Measurements from ENCODE around the gene DEPDC7.

GRCh38 chr11:33027233-33027632 lies 11.6 kb downstream of the DEPDC7 start:
- TF ChIP-seq SMAD3 (CRISPR knock-in tag; IDR thresholded peaks at IDR 0.05; ENCODE audit: borderline replicate concordance) (no peak), CTCF (IDR thresholded peaks at IDR 0.05) (no peak), TEAD1 (CRISPR knock-in tag; IDR thresholded peaks at IDR 0.05) (no peak), TEAD4 (CRISPR knock-in tag; IDR thresholded peaks at IDR 0.05) (no peak), GABPB1 (CRISPR knock-in tag; IDR thresholded peaks at IDR 0.05) (no peak), AR (CRISPR knock-in tag; IDR thresholded peaks at IDR 0.05) (no peak)
- TF ChIP-seq, protein P1, sequence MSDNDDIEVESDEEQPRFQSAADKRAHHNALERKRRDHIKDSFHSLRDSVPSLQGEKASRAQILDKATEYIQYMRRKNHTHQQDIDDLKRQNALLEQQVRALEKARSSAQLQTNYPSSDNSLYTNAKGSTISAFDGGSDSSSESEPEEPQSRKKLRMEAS (CRISPR knock-in tag; IDR thresholded peaks at IDR 0.05), result no peak
- TF ChIP-seq, protein P2, sequence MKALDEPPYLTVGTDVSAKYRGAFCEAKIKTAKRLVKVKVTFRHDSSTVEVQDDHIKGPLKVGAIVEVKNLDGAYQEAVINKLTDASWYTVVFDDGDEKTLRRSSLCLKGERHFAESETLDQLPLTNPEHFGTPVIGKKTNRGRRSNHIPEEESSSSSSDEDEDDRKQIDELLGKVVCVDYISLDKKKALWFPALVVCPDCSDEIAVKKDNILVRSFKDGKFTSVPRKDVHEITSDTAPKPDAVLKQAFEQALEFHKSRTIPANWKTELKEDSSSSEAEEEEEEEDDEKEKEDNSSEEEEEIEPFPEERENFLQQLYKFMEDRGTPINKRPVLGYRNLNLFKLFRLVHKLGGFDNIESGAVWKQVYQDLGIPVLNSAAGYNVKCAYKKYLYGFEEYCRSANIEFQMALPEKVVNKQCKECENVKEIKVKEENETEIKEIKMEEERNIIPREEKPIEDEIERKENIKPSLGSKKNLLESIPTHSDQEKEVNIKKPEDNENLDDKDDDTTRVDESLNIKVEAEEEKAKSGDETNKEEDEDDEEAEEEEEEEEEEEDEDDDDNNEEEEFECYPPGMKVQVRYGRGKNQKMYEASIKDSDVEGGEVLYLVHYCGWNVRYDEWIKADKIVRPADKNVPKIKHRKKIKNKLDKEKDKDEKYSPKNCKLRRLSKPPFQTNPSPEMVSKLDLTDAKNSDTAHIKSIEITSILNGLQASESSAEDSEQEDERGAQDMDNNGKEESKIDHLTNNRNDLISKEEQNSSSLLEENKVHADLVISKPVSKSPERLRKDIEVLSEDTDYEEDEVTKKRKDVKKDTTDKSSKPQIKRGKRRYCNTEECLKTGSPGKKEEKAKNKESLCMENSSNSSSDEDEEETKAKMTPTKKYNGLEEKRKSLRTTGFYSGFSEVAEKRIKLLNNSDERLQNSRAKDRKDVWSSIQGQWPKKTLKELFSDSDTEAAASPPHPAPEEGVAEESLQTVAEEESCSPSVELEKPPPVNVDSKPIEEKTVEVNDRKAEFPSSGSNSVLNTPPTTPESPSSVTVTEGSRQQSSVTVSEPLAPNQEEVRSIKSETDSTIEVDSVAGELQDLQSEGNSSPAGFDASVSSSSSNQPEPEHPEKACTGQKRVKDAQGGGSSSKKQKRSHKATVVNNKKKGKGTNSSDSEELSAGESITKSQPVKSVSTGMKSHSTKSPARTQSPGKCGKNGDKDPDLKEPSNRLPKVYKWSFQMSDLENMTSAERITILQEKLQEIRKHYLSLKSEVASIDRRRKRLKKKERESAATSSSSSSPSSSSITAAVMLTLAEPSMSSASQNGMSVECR (CRISPR knock-in tag; IDR thresholded peaks at IDR 0.05; ENCODE audit: borderline replicate concordance), result no peak

All from WTC11 (cell line).